NCI-H345 treated with DMSO at 0.1 percent for 48 hours (cell line): ENCODE measurements around the gene SV2C.

Experiments used
- DNase-seq: peaks from one replicate; lab custom pipeline; 2025; ENCODE audit not compliant: unreplicated experiment; lab: John Stamatoyannopoulos, UW

SV2C gene

DNA sequence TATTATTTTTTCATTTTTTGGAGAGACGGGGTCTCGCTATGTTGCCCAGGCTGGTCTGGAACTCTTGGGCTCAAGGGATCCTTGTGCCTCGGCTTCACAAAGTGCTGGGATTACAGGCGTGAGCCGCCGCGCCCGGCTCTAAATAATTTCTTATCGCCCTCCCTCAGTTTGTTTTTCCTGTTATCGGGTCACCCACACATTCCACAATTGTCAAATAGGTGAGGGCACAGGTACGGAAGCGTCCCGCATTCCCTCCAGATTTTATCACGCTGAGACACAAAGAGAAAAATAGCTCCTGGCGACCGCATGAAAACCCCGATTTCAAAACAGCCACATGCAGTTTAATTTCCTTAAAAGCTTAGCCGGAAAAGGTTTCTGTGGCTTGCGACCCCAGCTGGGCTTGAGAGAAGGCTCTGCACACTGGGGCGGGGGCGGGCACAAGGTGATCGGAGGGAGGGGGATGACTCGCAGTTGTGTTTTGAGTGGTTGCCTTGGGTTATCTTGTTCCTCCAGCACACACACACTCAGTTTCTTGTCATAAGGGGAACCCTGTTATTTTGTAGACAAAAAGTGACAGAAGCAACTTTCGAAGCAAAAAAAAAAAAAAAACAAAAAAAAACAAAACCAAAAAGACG is 319.2 kb downstream of the SV2C start:
- DNase-seq: no peak

DNA sequence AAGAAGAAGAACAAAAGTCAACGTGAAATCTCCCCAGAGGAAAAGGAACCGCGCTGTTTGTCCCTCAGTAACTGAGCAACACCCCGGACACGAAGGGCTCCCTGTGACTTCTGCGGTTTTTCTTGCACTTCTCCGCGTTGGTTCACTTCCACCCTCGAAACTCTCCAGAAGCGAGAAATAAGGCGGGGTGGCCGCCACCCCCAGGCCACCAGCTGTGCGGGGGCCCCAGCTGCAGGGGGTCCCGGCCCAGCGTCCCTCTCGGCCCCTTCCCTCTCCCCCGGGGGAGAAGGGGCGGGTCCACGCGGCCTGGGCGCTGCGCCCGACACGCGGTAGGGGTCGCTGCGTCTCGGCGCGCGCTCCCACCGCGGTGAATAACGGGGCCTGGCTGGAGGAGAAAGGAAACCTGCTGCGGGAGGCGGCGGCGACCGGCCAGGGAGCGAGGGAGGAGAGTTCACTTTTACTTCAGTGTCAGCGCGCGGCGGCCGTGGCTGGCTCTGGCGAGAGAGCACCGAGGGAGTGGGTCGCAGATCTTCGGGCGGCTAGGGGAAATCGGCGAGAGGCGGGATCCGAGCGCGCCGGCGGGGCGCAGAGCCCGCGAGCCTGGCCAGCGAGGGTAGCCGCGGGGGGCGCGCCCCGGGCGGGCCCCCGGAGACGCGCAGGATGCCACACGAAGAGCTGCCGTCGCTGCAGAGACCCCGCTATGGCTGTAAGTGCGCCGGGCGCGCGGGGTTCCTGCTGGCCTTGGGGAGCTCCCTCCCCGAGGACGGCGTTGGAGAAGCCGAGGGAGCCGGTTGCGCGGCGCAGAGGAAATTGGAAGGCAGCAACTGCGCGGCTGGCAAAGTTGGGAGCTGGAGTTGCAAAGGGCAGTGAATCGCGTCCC is 319.9 kb downstream of the SV2C start, which contains the start of gene IQGAP2:
IQGAP2 (plus strand) TSS at position 400 of the 880 bp plus-strand sequence; CDS start at position 661, 261 bp downstream.
- DNase-seq: no peak
